Ovary (tissue), 9 donors: Measurements from ENCODE around the gene GPR25. TPM values are rescaled to one million over a fixed set of nuclear protein-coding genes. Genes with fewer than 3 reads are reported as not detected.

Experiments used
- DNase-seq, 5 donors: peaks; one replicate each; pipeline ENCODE4 v3.0.0-alpha.2; 2019 to 2020
- H3K27ac ChIP-seq, 2 donors: fragments of 200-600 bp; one replicate each; pipeline versions ENCODE4 v1.5.1 to v1.8.0; 2019 to 2022
- H3K27me3 ChIP-seq: fragments of 200-600 bp; one replicate; pipeline ENCODE4 v1.8.0; 2022
- H3K36me3 ChIP-seq: fragments of 200-600 bp; sonication (generic); one replicate; pipeline ENCODE4 v1.5.1; 2019
- H3K4me1 ChIP-seq: one replicate; pipeline ENCODE4 v1.8.1; 2013; ENCODE audit warnings: mild to moderate bottlenecking, moderate library complexity; ENCODE audit not compliant: insufficient read depth
- H3K4me3 ChIP-seq: fragments of 200-600 bp; sonication (generic); one replicate; pipeline ENCODE4 v1.5.1; 2017
- H3K9me3 ChIP-seq, 2 donors: fragments of 200-600 bp in 1 of 2; sonication (generic) in 1 of 2; one replicate each; pipeline versions ENCODE4 v1.5.1 to v1.8.1; 2013 to 2019; ENCODE audit warnings: mild to moderate bottlenecking in 1 of 2, moderate library complexity in 1 of 2
- EP300 ChIP-seq: sonication (generic); formaldehyde crosslinking; IDR thresholded peaks from one replicate; pipeline ENCODE4 v1.6.1; 2017; ENCODE audit warnings: antibody characterized with exemption
- POLR2A ChIP-seq: fragments of 450-650 bp; IDR thresholded peaks from one replicate; pipeline ENCODE4 v1.6.1; 2017; ENCODE audit warnings: antibody characterized with exemption, mild to moderate bottlenecking, moderate library complexity
- WGBS, 3 donors: extraction: QIAGEN DNeasy Blood & Tissue Kit in 1 of 3; methylation state at CpG; one replicate each; pipeline versions ENCODE4 v1.1.5 to v1.1.7; 2013 to 2017; 5-methylcytosine and 5-hydroxymethylcytosine counted together
- intact Hi-C, 4 donors: fragments of 100-400 bp; cut with DNase I; formaldehyde crosslinking; loops; one replicate each; pipeline versions ENCODE4 v1.11.0 to v1.15.1; 2022 to 2023
- polyA plus RNA-seq, 2 donors: library from polyadenylated mRNA; stranded (reverse); fragments of 200-250 nt in 1 of 2; fragments of 350-450 nt in 1 of 2; fragmentation: Illumina TruSeq in 1 of 2; extraction: RNeasy Lipid Tissue Mini Kit (QIAGEN cat#74804) in 1 of 2; gene quantifications; one replicate each; pipeline ENCODE4 v1.2.3, GENCODE V29; 2013 to 2014
- total RNA-seq, 7 donors: library from RNA; depleted of rRNA in 2 of 7; stranded (reverse); fragments of >200 nt in 2 of 7; fragmentation: NEBNext Ultra II Directional in 3 of 7; extraction: Animal tissue kit (Norgen Biotek cat#: 25700) in 3 of 7; gene quantifications; one replicate each; pipeline versions ENCODE4 v1.1.0 to v1.2.4, GENCODE V29; 2016 to 2023
- TF ChIP-seq, protein P1 (sequence below), 3 donors: fragments of 450-650 bp in 2 of 3; fragments of 200-600 bp in 1 of 3; IDR thresholded peaks; one replicate each; pipeline versions ENCODE4 v1.5.1 to v1.8.0; 2016 to 2022; ENCODE audit warnings: antibody characterized with exemption in 3 of 3, mild to moderate bottlenecking in 1 of 3
- donor health status: DM: no; HTN: no; CAD: no; lungs with moderate emphysema.
- donor health status: DM: no; HTN: no; CAD: no.
- donor health status: Bipolar disorder and iron deficiency.
- donor health status: DM: yes; HTN: yes; CAD: no.
- donor health status: DM: no; HTN: no; CAD: no.
- donor health status: DM: yes; HTN: yes; CAD: no.

Gene GPR25
- total and polyA plus RNA-seq, 9 donors = 0.06 TPM; not detected in 8

DNA sequence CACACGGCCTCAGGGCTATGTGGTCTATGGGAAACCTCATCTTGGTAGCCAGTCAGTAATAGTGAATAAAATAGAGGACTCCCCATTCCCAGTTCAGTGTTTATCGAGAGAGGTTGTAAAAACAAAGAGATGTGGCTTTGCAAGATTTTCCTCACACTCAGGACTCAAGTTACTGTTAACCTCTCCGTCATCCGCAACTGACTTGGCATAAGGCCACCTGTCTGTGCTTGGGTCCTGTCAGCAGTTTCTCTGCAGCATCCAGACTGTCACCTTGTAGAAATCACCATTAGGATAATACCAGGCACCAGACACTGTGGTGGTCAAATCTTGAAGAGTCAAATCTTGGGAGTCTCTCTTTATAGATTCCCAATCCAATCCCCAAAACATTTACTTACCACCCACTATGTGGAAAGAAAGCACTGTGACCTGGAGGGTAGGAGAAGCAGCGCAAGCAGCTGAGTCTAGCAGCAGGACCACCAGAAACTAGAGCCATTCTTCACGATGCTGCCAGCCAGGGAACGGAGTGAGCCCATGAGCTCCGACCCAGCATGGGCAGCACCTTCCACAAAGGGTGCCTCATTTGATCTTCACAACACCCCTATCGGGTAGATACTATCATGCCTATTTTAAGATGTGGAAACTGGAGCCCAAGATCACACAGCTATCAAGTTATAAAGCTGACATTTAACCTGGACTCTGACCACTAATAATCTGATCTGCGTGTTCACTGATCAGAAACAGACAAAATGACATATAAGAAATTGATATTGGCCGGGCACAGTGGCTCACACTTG lies 5.6 kb upstream of the GPR25 start:
- DNase-seq = no peak
- H3K4me3 ChIP-seq = no peak overlapping the region
- intact Hi-C loops = no loop called here
- WGBS, 3 donors = 29 to 54% (median 33%) methylated on average over 11 of the region's 11 CpGs
- H3K9me3 ChIP-seq = no peaks in the 10 kb centered on the region
- no peak overlapping the region for H3K27ac ChIP-seq
- no peaks in the 10 kb centered on the region for H3K27me3 ChIP-seq
- TF ChIP-seq, protein P1, sequence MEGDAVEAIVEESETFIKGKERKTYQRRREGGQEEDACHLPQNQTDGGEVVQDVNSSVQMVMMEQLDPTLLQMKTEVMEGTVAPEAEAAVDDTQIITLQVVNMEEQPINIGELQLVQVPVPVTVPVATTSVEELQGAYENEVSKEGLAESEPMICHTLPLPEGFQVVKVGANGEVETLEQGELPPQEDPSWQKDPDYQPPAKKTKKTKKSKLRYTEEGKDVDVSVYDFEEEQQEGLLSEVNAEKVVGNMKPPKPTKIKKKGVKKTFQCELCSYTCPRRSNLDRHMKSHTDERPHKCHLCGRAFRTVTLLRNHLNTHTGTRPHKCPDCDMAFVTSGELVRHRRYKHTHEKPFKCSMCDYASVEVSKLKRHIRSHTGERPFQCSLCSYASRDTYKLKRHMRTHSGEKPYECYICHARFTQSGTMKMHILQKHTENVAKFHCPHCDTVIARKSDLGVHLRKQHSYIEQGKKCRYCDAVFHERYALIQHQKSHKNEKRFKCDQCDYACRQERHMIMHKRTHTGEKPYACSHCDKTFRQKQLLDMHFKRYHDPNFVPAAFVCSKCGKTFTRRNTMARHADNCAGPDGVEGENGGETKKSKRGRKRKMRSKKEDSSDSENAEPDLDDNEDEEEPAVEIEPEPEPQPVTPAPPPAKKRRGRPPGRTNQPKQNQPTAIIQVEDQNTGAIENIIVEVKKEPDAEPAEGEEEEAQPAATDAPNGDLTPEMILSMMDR (IDR thresholded peaks at IDR 0.05) = no peak
- TF ChIP-seq EP300 (no peak), POLR2A (no peak)
- H3K36me3 ChIP-seq = no peaks in the 10 kb centered on the region
- H3K4me1 ChIP-seq = peaks cover 3% of the 10 kb centered on the region

DNA sequence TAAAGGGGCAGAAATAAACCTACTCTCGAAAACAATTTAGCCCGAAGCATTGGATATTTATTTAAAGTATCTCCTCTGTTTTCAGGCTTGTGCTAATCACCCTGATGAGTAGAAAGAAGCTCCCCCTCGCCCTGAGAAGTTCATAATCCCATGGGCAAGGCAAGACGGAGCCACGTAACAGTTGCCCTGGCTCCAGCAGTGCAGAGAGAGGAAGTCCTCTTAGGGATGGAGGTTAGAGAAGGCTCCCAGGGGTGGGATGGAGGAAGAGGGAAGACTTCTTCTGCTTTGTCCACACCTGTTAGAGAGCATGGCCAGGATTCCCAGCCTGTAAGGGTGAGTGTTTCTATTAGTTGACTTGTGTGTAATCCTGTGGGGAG lies 3.4 kb upstream of the GPR25 start:
- WGBS, 3 donors = 77 to 83% (median 82%) methylated on average over 5 of the region's 5 CpGs
- peaks cover 11% of the 10 kb centered on the region for H3K4me1 ChIP-seq
- DNase-seq = no peak

DNA sequence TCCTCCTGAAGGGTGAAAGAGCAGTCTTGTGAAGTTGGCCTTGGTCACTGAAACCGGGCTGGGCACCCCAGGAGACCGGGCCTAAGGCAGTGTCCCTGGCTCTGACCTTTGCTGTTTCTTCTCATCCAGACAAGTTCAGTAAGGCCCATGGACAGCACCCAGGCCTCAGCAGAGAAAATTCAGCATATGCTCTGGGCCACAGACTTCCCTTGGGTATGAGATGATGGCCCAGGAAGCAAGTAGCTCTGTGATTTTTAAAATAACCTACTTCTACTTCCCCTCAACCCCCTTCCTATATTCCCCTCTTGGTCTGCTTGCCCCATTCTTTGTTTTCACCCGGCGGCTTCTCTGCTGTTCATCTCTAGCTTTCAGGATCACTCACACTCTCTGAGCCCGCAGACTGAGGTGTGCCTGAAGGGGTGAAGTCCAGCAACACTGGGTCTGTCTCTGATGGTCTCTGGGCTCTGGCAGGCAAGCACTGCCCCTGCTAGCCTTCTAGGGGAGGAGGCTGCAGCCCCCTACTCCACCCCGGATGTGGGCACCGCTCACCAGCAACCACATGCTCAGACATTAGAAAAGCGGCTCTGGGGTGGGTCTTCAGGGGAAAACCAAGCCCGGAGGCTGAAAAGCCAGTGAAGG lies 2.9 kb upstream of the GPR25 start:
- peaks cover 11% of the 10 kb centered on the region for H3K4me1 ChIP-seq
- H3K4me3 ChIP-seq = no peak overlapping the region
- TF ChIP-seq POLR2A = no peak
- TF ChIP-seq EP300 = no peak
- TF ChIP-seq, protein P1 (IDR thresholded peaks at IDR 0.05) = no peak
- intact Hi-C loops = no loop called here
- no peaks in the 10 kb centered on the region for H3K9me3 ChIP-seq
- H3K36me3 ChIP-seq = no peaks in the 10 kb centered on the region
- 83 to 88% (median 86%) methylated on average over 9 of the region's 9 CpGs for WGBS, 3 donors
- H3K27me3 ChIP-seq = no peaks in the 10 kb centered on the region
- no peak overlapping the region for H3K27ac ChIP-seq
- DNase-seq = no peak

More for the DNA sequence above, 3.4 kb upstream of the GPR25 start:
- TF ChIP-seq EP300 (no peak), POLR2A (no peak)
- TF ChIP-seq, protein P1 (IDR thresholded peaks at IDR 0.05) = no peak
- intact Hi-C loops = no loop called here
- no peaks in the 10 kb centered on the region for H3K36me3 ChIP-seq
- no peak overlapping the region for H3K27ac ChIP-seq
- no peak overlapping the region for H3K4me3 ChIP-seq
- no peaks in the 10 kb centered on the region for H3K27me3 ChIP-seq
- no peaks in the 10 kb centered on the region for H3K9me3 ChIP-seq

DNA sequence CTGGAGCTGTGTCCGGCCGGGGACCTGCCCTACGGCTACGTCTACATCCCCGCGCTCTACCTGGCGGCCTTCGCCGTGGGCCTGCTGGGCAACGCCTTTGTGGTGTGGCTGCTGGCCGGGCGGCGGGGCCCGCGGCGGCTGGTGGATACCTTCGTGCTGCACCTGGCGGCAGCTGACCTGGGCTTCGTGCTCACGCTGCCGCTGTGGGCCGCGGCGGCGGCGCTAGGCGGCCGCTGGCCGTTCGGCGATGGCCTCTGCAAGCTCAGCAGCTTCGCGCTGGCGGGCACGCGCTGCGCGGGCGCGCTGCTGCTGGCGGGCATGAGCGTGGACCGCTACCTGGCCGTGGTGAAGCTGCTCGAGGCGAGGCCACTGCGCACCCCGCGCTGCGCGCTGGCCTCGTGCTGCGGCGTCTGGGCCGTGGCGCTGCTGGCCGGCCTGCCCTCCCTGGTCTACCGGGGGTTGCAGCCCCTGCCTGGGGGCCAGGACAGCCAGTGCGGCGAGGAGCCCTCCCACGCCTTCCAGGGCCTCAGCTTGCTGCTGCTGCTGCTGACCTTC lies 412 bp downstream of the GPR25 start:
- 3 to 7% (median 5%) methylated on average over 45 to 61 of the region's 61 CpGs for WGBS, 3 donors
- Histone ChIP-seq H3K4me3 (no peak overlapping the region), H3K27me3 (no peaks in the 10 kb centered on the region), H3K9me3 (no peaks in the 10 kb centered on the region), H3K27ac (no peak overlapping the region), H3K4me1 (peaks cover 8% of the 10 kb centered on the region), H3K36me3 (no peaks in the 10 kb centered on the region)
- peak in 1 of 5 donors; percentile 28 for DNase-seq
- intact Hi-C loops = no loop called here
- TF ChIP-seq EP300 (no peak), POLR2A (no peak)
- TF ChIP-seq, protein P1 (IDR thresholded peaks at IDR 0.05) = no peak
